Muscle of arm (tissue), 12 donors: ENCODE results near the gene PHF1. TPM values are rescaled to one million over a fixed set of nuclear protein-coding genes. Genes with fewer than 3 reads are reported as not detected.

ENCODE experiments used
- DNase-seq: peaks from one replicate; pipeline ENCODE4 v3.0.0-alpha.2; 2013
- polyA plus RNA-seq, 12 donors: library from polyadenylated mRNA; unstranded; fragments of 120-200 nt; gene quantifications; one replicate each; pipeline ENCODE4 v1.2.1, GENCODE V29; 2013; ENCODE audit not compliant: insufficient read length in 12 of 12

PHF1 gene
- polyA plus RNA-seq, 12 donors, result 31.9 to 72.5 (median 46.3) TPM; not detected in 1

DNA sequence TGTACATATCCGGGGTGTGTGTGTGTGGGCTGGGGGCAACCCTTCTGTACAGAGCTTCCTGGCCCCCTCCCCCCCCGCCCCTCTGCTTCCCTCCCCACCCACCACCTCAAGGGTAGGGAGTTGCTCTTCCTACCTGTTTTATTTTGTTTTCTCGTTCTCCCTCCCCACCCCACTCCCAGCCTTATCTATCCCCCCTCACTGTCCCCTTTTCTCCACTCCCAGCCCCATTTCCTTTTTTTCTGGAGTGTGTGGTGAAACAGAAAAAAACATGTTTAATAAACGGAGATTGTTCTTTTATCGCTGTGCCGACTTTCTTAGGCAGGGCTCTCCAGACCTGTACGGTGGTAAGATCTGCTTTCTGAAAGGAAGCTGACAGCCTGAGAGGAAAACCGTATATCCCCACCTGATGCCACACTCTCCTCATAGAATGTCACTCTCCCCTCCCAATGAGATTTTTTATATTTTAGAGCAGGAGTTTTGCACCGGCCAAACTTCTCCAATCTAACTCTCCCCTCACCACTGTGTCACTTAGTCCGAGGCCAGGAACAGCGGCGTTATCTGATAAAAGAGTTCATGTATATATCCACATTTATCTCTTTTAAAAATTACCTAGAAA, 42.7 kb downstream of the PHF1 start:
- no peak for DNase-seq

- peak; percentile 96 for DNase-seq
Measured at GRCh38 chr6:33454009-33454946, 43.5 kb downstream of the PHF1 start, which contains the start of gene ZBTB9. TSS of gene ZBTB9 (plus strand) at chr6:33454576. CDS start at chr6:33455101, 525 bp downstream.

- DNase-seq, result no peak
Measured at GRCh38 chr6:33455051-33455450, 44.2 kb downstream of the PHF1 start.

- no peak for DNase-seq
Measured at GRCh38 chr6:33456156-33456555, 45.3 kb downstream of the PHF1 start.

DNA sequence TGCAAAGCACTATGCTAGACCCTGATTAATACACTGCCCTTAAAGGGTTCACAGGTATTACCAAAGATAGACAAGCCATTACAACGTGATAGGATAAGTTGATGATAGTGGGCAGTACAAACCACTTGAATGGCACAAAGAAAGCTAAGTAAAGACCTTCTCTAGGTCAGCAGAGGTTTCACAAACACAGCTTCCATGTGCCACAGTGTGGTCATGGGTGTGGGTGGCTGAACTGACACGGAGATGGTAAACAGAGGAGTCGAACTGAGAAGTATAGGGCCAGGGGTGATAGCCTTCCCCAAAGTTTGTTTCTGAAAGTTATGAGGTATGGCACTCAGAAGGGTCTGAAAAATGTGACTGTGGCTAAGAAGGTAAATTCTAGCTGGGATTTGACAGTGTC, 47.9 kb downstream of the PHF1 start:
- no peak for DNase-seq

DNA sequence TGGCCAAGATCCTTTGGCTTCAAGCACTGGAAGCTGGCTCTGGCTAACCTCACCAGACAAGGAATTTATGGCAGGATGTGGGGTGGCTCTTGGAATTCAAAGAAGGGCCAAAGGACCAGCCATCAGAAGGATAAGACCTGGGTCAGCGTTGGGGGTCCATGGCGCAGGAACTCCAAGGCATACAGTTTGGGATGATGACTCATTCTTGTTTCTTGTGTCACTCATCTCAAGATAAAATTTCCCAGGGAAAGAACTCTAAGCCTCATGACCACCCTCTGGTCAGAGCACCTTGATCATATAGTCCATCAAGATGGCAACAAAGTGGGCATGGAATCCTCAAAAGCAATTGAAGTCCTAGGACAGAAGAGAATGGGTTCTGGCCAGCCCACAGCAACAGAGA, 48.4 kb downstream of the PHF1 start:
- DNase-seq, result no peak

Other genes with a start within 250 kb of the PHF1 start
- gene COL11A2, start 218.5 kb upstream of the PHF1 start, polyA plus RNA-seq, result 100 to 1,000 TPM in 1 of 12 donors, 10 to 100 TPM in 10, not detected in 1; 32.4 to 120 (median 49.2) TPM
- gene RXRB, start 210.3 kb upstream of the PHF1 start, polyA plus RNA-seq, result 10 to 100 TPM in 11 of 12 donors, not detected in 1; 33.8 to 70.0 (median 37.7) TPM
- gene SLC39A7, start 210.1 kb upstream of the PHF1 start, polyA plus RNA-seq, result 100 to 1,000 TPM in 3 of 12 donors, 10 to 100 TPM in 8, not detected in 1; 62.9 to 117 (median 77.6) TPM
- 10 to 100 TPM in 5 of 12 donors, 1 to 10 TPM in 6, not detected in 1; 7.8 to 20.2 (median 9.8) TPM for gene HSD17B8, start 206.4 kb upstream of the PHF1 start, polyA plus RNA-seq
- 10 to 100 TPM in 11 of 12 donors, not detected in 1; 25.4 to 54.2 (median 29.2) TPM for gene RING1, start 202.5 kb upstream of the PHF1 start, polyA plus RNA-seq
- gene VPS52, start 139.1 kb upstream of the PHF1 start, polyA plus RNA-seq, result 10 to 100 TPM in 11 of 12 donors, not detected in 1; 34.7 to 75.9 (median 45.1) TPM
- gene RPS18, start 138.9 kb upstream of the PHF1 start, polyA plus RNA-seq, result 1,000 to 10,000 TPM; 1,205 to 5,224 (median 4,322) TPM
- 1 to 10 TPM in 10 of 12 donors, not detected in 2; 1.3 to 3.8 (median 2.0) TPM for gene B3GALT4, start 133.9 kb upstream of the PHF1 start, polyA plus RNA-seq
- 10 to 100 TPM in 11 of 12 donors, not detected in 1; 38.8 to 63.5 (median 56.3) TPM for gene WDR46, start 121.8 kb upstream of the PHF1 start, polyA plus RNA-seq
- 10 to 100 TPM in 11 of 12 donors, not detected in 1; 35.2 to 61.0 (median 41.7) TPM for gene PFDN6, start 121.4 kb upstream of the PHF1 start, polyA plus RNA-seq
- 10 to 100 TPM in 11 of 12 donors, not detected in 1; 43.6 to 81.3 (median 52.1) TPM for gene RGL2, start 112.1 kb upstream of the PHF1 start, polyA plus RNA-seq
- gene TAPBP, start 96.9 kb upstream of the PHF1 start, polyA plus RNA-seq, result 10 to 100 TPM in 11 of 12 donors, not detected in 1; 15.5 to 50.7 (median 21.1) TPM
- gene ZBTB22, start 93.3 kb upstream of the PHF1 start, polyA plus RNA-seq, result 10 to 100 TPM in 11 of 12 donors, not detected in 1; 10.9 to 35.6 (median 14.3) TPM
- gene DAXX, start 88.1 kb upstream of the PHF1 start, polyA plus RNA-seq, result 10 to 100 TPM in 11 of 12 donors, not detected in 1; 26.8 to 51.2 (median 33.1) TPM
- gene KIFC1, start 19.2 kb upstream of the PHF1 start, polyA plus RNA-seq, result 10 to 100 TPM in 11 of 12 donors, not detected in 1; 15.2 to 39.0 (median 23.6) TPM
- 100 to 1,000 TPM in 11 of 12 donors, not detected in 1; 106 to 145 (median 118) TPM for gene CUTA, start 7.1 kb downstream of the PHF1 start, polyA plus RNA-seq
- 10 to 100 TPM in 11 of 12 donors, not detected in 1; 12.1 to 41.9 (median 16.6) TPM for gene SYNGAP1, start 9.1 kb downstream of the PHF1 start, polyA plus RNA-seq
- gene ZBTB9, start 43.6 kb downstream of the PHF1 start, polyA plus RNA-seq, result 1 to 10 TPM in 11 of 12 donors, not detected in 1; 3.9 to 8.5 (median 6.6) TPM
- gene BAK1, start 169.3 kb downstream of the PHF1 start, polyA plus RNA-seq, result 10 to 100 TPM in 10 of 12 donors, 1 to 10 TPM in 1, not detected in 1; 9.9 to 26.6 (median 17.7) TPM
- 10 to 100 TPM in 4 of 12 donors, 1 to 10 TPM in 7, not detected in 1; 5.0 to 30.4 (median 7.5) TPM for gene ITPR3, start 210.3 kb downstream of the PHF1 start, polyA plus RNA-seq